ENCODE measurements around the gene ACADL. TPM values are rescaled to one million over a fixed set of nuclear protein-coding genes. Genes with fewer than 3 reads are reported as not detected.

The ACADL gene
- total RNA-seq, 4 donors from 2014 or later, result 1.3 to 2.1 (median 1.7) TPM

DNA sequence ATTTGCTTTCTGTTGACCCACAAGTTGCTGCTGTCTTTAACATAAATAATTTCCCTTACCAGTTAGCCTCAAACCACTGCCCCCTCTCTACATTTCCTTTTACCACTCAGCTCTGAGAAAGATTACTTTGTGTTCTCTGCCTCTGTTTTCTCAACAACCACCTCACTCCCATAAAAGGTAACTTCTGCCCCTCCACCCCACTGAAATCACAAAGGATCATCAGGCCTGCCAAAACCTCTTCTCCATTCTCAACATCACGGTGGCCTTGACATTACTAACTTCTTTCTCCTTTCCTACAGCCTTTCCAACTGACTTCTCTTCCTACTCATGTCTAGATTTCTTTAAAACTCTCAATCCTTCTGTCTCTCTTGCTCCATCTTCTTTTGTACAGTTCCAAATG lies 10.1 kb downstream of the ACADL start:
- no peak for DNase-seq (ENCODE audit: extremely low spot score)
- whole genome bisulfite sequencing, result 44% methylated on average over 1 of the region's 1 CpG
- H3K4me3 ChIP-seq, result no peak overlapping the region

DNA sequence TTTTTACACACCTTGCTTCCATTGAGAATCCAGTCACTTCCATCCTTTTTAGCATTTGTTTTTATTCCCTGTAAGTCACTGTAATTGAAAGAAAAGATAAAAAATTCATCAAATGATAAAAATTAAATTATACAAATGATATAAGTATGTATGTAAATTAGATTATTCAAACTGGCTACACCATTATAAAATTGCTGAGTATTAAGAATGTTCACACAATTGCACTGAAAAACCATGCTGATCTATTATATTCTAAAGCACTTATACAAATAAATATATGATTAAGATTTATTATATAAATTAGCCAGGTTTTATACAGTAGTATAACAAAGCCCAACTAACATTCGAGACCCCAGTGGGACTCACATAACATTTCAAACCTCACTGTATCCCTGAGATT lies 15.1 kb downstream of the ACADL start:
- Histone ChIP-seq H3K27me3 (no peaks in the 10 kb centered on the region), H3K27ac (replicated peaks in 1 of 4) (no peak overlapping the region), H3K4me3 (no peak overlapping the region), H3K9me3 (no peaks in the 10 kb centered on the region), H3K4me1 (no peaks in the 10 kb centered on the region), H3K36me3 (no peaks in the 10 kb centered on the region)
- intact Hi-C loops (cut with DNase I), result no loop called here
- TF ChIP-seq EP300 (IDR thresholded peaks at IDR 0.05) (no peak), POLR2A (IDR thresholded peaks at IDR 0.05; ENCODE audit: low read depth) (no peak), POLR2AphosphoS5 (IDR thresholded peaks at IDR 0.05) (no peak)
- TF ChIP-seq, protein P1, sequence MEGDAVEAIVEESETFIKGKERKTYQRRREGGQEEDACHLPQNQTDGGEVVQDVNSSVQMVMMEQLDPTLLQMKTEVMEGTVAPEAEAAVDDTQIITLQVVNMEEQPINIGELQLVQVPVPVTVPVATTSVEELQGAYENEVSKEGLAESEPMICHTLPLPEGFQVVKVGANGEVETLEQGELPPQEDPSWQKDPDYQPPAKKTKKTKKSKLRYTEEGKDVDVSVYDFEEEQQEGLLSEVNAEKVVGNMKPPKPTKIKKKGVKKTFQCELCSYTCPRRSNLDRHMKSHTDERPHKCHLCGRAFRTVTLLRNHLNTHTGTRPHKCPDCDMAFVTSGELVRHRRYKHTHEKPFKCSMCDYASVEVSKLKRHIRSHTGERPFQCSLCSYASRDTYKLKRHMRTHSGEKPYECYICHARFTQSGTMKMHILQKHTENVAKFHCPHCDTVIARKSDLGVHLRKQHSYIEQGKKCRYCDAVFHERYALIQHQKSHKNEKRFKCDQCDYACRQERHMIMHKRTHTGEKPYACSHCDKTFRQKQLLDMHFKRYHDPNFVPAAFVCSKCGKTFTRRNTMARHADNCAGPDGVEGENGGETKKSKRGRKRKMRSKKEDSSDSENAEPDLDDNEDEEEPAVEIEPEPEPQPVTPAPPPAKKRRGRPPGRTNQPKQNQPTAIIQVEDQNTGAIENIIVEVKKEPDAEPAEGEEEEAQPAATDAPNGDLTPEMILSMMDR (IDR thresholded peaks at IDR 0.05), result no peak
- DNase-seq (ENCODE audit: extremely low spot score), result no peak
- WGBS, result 86% methylated on average over 1 of the region's 1 CpG

More for the DNA sequence above, 10.1 kb downstream of the ACADL start:
- intact Hi-C loops (cut with DNase I), result no loop called here
- TF ChIP-seq POLR2AphosphoS5 (IDR thresholded peaks at IDR 0.05) (no peak), POLR2A (IDR thresholded peaks at IDR 0.05; ENCODE audit: low read depth) (no peak)
- TF ChIP-seq, protein P1 (IDR thresholded peaks at IDR 0.05), result no peak
- Histone ChIP-seq H3K4me1 (no peaks in the 10 kb centered on the region), H3K9me3 (no peaks in the 10 kb centered on the region), H3K27ac (replicated peaks in 1 of 4) (no peak overlapping the region), H3K27me3 (no peaks in the 10 kb centered on the region), H3K36me3 (no peaks in the 10 kb centered on the region)

DNA sequence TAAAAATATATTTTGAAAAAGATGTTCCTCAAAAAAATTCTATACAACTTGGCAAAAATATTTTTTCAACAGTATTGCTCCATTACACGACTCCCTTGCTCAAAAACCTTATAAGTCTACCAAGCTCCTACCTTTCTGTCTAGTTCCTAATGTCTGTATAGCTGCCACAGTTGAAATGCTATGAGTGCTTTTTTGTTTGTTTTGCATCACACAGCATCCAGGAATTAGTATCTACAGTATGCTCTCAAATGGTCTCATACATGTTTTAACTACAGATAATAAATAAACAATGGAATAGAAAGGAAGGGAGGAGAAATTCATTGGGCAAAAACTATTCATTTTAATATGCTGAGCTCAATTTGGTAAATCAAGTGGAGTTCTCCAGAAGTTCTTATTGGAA lies 17.3 kb downstream of the ACADL start:
- no peak overlapping the region for H3K27ac ChIP-seq (replicated peaks in 1 of 4)
- H3K4me1 ChIP-seq, result no peaks in the 10 kb centered on the region
- H3K9me3 ChIP-seq, result no peaks in the 10 kb centered on the region
- TF ChIP-seq POLR2AphosphoS5 (IDR thresholded peaks at IDR 0.05) (no peak), POLR2A (IDR thresholded peaks at IDR 0.05; ENCODE audit: low read depth) (no peak), EP300 (IDR thresholded peaks at IDR 0.05) (no peak)
- TF ChIP-seq, protein P1 (IDR thresholded peaks at IDR 0.05), result no peak
- no peak overlapping the region for H3K4me3 ChIP-seq
- DNase-seq (ENCODE audit: extremely low spot score), result no peak
- H3K27me3 ChIP-seq, result peaks cover 0 to 5% (median 0%) of the 10 kb centered on the region in 4 donors
- intact Hi-C loops (cut with DNase I), result no loop called here
- H3K36me3 ChIP-seq, result no peaks in the 10 kb centered on the region
- 84% methylated on average over 1 of the region's 1 CpG for WGBS

DNA sequence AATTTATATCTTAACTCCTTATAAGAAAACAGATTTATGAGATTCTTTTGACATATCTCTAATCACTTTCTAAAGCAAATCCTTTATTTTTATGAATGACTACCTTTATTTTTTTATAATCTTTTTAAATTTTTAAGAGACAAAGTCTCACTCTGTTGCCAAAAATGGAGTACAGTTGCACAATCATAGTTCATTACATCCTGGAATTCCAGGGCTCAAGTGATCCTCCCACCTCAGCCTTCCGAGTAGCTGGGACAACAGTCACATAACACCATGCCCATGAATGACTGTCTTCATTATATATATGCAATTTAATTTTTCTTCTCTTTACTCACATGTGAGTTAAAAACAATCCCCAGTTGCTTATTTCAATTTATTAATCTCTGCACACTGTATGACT lies 21.7 kb downstream of the ACADL start:
- no peak overlapping the region for H3K4me3 ChIP-seq
- WGBS, result 77% methylated on average over 1 of the region's 1 CpG
- intact Hi-C loops (cut with DNase I), result no loop called here
- no peak for DNase-seq (ENCODE audit: extremely low spot score)
- no peak overlapping the region for H3K27ac ChIP-seq (replicated peaks in 1 of 4)
- H3K4me1 ChIP-seq, result no peaks in the 10 kb centered on the region
- H3K9me3 ChIP-seq, result no peaks in the 10 kb centered on the region
- H3K36me3 ChIP-seq, result no peaks in the 10 kb centered on the region
- peaks cover 0 to 11% (median 0%) of the 10 kb centered on the region in 4 donors for H3K27me3 ChIP-seq
- TF ChIP-seq, protein P1 (IDR thresholded peaks at IDR 0.05), result no peak
- TF ChIP-seq POLR2AphosphoS5 (IDR thresholded peaks at IDR 0.05) (no peak), EP300 (IDR thresholded peaks at IDR 0.05) (no peak), POLR2A (IDR thresholded peaks at IDR 0.05; ENCODE audit: low read depth) (no peak)

DNA sequence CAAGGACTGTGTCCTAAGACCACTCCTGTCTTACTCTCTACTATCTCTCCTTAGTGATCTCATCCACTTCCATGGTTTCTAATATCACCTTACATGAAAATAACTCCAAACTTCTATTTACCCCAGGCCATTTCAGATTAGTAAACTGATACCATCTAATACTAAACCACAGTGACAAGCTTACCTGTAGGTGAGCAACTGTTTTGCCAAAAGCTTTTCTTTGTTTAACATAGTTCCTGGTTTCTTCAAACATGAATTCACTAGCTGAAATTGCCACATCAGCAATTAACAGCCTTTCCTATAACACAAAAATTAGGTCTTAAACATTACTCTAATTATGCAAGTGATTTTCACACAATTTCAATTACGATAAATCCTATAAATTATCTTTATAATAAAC lies 22.1 kb downstream of the ACADL start:
- TF ChIP-seq POLR2AphosphoS5 (IDR thresholded peaks at IDR 0.05), result no peak
- TF ChIP-seq EP300 (IDR thresholded peaks at IDR 0.05), result no peak
- TF ChIP-seq, protein P1 (IDR thresholded peaks at IDR 0.05), result no peak
- TF ChIP-seq POLR2A (IDR thresholded peaks at IDR 0.05; ENCODE audit: low read depth), result no peak
- Histone ChIP-seq H3K36me3 (no peaks in the 10 kb centered on the region), H3K9me3 (no peaks in the 10 kb centered on the region), H3K4me3 (no peak overlapping the region), H3K27me3 (peaks cover 0 to 11% (median 0%) of the 10 kb centered on the region in 4 donors), H3K27ac (replicated peaks in 1 of 4) (no peak overlapping the region), H3K4me1 (no peaks in the 10 kb centered on the region)
- 91% methylated on average over 1 of the region's 1 CpG for WGBS
- intact Hi-C loops (cut with DNase I), result no loop called here
- DNase-seq (ENCODE audit: extremely low spot score), result no peak

Data from esophagus muscularis mucosa (tissue), 4 donors.